GM19328 (cell line): ENCODE measurements around the gene DERL2.
"Not testable (repeated sequence)": the region's sequence is repeated elsewhere in the genome, so short reads cannot be mapped to it uniquely, and the experiment has no call there.

Experiments used
- ATAC-seq: cut with Tn5 transposase; IDR thresholded peaks from one replicate; pipeline ENCODE4 v1.9.1; 2021; ENCODE audit warnings: mild to moderate bottlenecking, moderate library complexity; ENCODE audit not compliant: unreplicated experiment

DERL2 gene

GRCh38 chr17:5438716-5439445 is 47.1 kb downstream of the DERL2 start, which contains the start of gene C1QBP:
Gene C1QBP (minus strand): TSS chr17:5439155. CDS start chr17:5439073, 82 bp downstream.
- peak; percentile 76 for ATAC-seq

- ATAC-seq = no peak
Measured at GRCh38 chr17:5437721-5438317, 48.2 kb downstream of the DERL2 start.

GRCh38 chr17:5435781-5436315 is 50.1 kb downstream of the DERL2 start:
- ATAC-seq = not testable (repeated sequence)

GRCh38 chr17:5434984-5435383 is 51.0 kb downstream of the DERL2 start:
- ATAC-seq = no peak

- no peak for ATAC-seq
Measured at GRCh38 chr17:5431949-5432556, 53.9 kb downstream of the DERL2 start.

GRCh38 chr17:5431234-5431633 is 54.7 kb downstream of the DERL2 start:
- ATAC-seq = not testable (repeated sequence)

GRCh38 chr17:5430413-5430999 is 55.5 kb downstream of the DERL2 start:
- no peak for ATAC-seq

- no peak for ATAC-seq
Measured at GRCh38 chr17:5429191-5429887, 56.6 kb downstream of the DERL2 start.

- no peak for ATAC-seq
Measured at GRCh38 chr17:5425826-5426225, 60.2 kb downstream of the DERL2 start.

GRCh38 chr17:5424909-5425308 is 61.1 kb downstream of the DERL2 start:
- no peak for ATAC-seq

- no peak for ATAC-seq
Measured at GRCh38 chr17:5422505-5422904, 63.5 kb downstream of the DERL2 start.
